Neutrophil (primary cell): ENCODE results near the gene PTBP1.

ENCODE experiments used
- H3K27ac ChIP-seq: fragments of 200-600 bp; sonication (generic); 2 replicates; pipeline ENCODE4 v1.5.1; 2016; ENCODE audit warnings: mild to moderate bottlenecking, moderate library complexity
- H3K27me3 ChIP-seq: fragments of 200-600 bp; sonication (generic); 2 replicates; pipeline ENCODE4 v1.6.0; 2016; ENCODE audit warnings: mild to moderate bottlenecking
- H3K36me3 ChIP-seq: fragments of 200-600 bp; sonication (generic); 2 replicates; pipeline ENCODE4 v1.5.1; 2017
- H3K4me1 ChIP-seq, 2 experiments: fragments of 200-600 bp in 1 of 2; sonication (generic) in 1 of 2; 1 replicate in 1 of 2; 2 replicates in 1 of 2; pipeline versions ENCODE4 v1.5.1 to v1.6.1; 2013 to 2016; ENCODE audit warnings: low read depth in 1 of 2, low read length in 1 of 2, mild to moderate bottlenecking in 1 of 2, moderate library complexity in 1 of 2; ENCODE audit not compliant: control insufficient read depth in 1 of 2, insufficient read depth in 1 of 2
- H3K4me3 ChIP-seq, 2 experiments: fragments of 200-600 bp in 1 of 2; sonication (generic) in 1 of 2; 1 replicate in 1 of 2; 2 replicates in 1 of 2; pipeline ENCODE4 v1.5.1; 2013 to 2016; ENCODE audit warnings: low read depth in 1 of 2, low read length in 1 of 2, mild to moderate bottlenecking in 1 of 2, moderate library complexity in 1 of 2
- H3K9me3 ChIP-seq: fragments of 200-600 bp; sonication (generic); 2 replicates; pipeline ENCODE4 v1.5.1; 2016
- CTCF ChIP-seq: fragments of 200-600 bp; sonication (generic); IDR thresholded peaks from 2 replicates; pipeline ENCODE4 v1.5.1; 2016; ENCODE audit warnings: antibody characterized with exemption

PTBP1 gene

GRCh38 chr19:768424-768823 lies 28.8 kb upstream of the PTBP1 start:
- Histone ChIP-seq H3K27me3 (no peaks in the 10 kb centered on the region), H3K27ac (no peak overlapping the region), H3K9me3 (no peaks in the 10 kb centered on the region), H3K4me1 (peaks cover 0 to 3% of the 10 kb centered on the region in 2 experiments), H3K36me3 (no peaks in the 10 kb centered on the region), H3K4me3 (no peak overlapping the region)
- TF ChIP-seq CTCF: no peak

DNA sequence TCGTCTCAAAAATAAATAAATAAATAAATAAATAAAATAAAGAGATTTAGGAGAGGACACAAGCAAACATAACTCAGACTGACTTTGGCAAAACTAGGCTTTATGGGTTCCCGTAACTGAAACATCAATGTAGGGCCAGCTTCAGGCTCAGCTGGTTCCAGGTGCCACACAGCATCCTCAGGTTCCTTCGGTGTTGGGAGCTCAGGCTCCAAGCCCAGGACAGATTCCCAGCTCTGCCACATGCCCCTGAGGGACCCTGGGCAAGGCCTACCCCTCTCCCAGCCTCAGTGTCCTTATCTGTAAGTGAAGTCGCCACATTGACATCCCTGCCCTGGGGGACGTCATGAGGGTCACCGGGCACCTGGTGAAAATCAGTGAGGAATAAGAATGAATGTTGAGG lies 27.6 kb upstream of the PTBP1 start:
- H3K27me3 ChIP-seq: no peaks in the 10 kb centered on the region
- H3K36me3 ChIP-seq: no peaks in the 10 kb centered on the region
- H3K4me3 ChIP-seq: no peak overlapping the region
- no peaks in the 10 kb centered on the region for H3K9me3 ChIP-seq
- no peak overlapping the region for H3K27ac ChIP-seq
- H3K4me1 ChIP-seq: peaks cover 0 to 3% of the 10 kb centered on the region in 2 experiments
- no peak for TF ChIP-seq CTCF

DNA sequence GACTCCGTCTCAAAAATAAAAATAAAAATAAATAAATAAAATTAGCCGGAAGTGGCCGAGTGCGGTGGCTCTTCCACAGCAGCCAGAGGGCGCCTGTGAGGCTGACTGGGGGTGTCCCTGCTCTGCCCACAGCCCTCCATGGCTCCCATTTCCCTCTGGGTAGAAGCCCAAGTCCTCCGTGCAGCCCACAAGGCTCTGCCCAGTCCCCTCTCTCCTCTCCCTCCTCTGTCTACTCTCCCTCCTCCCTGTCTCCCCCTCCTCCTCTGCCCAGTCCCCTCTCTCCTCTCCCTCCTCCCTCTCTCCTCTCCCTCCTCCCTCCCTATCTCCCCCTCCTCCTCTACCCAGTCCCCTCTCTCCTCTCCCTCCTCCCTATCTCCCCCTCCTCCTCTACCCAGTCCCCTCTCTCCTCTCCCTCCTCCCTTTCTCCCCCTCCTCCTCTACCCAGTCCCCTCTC lies 25.9 kb upstream of the PTBP1 start:
- Histone ChIP-seq H3K4me1 (peaks cover 0 to 3% of the 10 kb centered on the region in 2 experiments), H3K27me3 (no peaks in the 10 kb centered on the region), H3K9me3 (no peaks in the 10 kb centered on the region), H3K36me3 (no peaks in the 10 kb centered on the region), H3K27ac (no peak overlapping the region), H3K4me3 (no peak overlapping the region)
- TF ChIP-seq CTCF: no peak

DNA sequence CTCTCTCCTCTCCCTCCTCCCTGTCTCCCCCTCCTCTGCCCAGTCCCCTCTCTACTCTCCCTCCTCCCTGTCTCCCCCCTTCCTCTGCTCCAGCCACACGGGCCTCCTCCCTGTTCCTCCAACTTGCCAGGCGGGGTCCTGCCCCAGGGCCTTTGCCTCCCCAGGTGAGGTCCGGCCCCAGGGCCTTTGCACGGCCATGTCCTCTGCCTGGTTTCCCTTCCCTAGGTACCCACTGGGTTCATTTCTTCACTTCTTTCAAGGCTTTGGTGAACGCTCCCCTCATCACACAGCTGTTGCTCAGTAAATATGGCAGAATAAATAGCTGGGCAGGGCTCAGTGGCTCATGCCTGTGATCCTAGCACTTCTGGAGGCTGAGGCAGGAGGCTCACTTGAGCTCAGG lies 25.2 kb upstream of the PTBP1 start:
- TF ChIP-seq CTCF: no peak
- Histone ChIP-seq H3K36me3 (no peaks in the 10 kb centered on the region), H3K4me3 (no peak overlapping the region), H3K9me3 (no peaks in the 10 kb centered on the region), H3K27me3 (no peaks in the 10 kb centered on the region), H3K27ac (no peak overlapping the region), H3K4me1 (peaks cover 0 to 3% of the 10 kb centered on the region in 2 experiments)

GRCh38 chr19:772730-773436 lies 24.4 kb upstream of the PTBP1 start:
- peaks cover 0 to 3% of the 10 kb centered on the region in 2 experiments for H3K4me1 ChIP-seq
- no peak overlapping the region for H3K4me3 ChIP-seq
- H3K27ac ChIP-seq: no peak overlapping the region
- no peaks in the 10 kb centered on the region for H3K27me3 ChIP-seq
- H3K36me3 ChIP-seq: no peaks in the 10 kb centered on the region
- no peaks in the 10 kb centered on the region for H3K9me3 ChIP-seq
- TF ChIP-seq CTCF: no peak
